Breast epithelium (tissue), 4 donors: ENCODE measurements around the gene ZNF20. TPM values are rescaled to one million over a fixed set of nuclear protein-coding genes. Genes with fewer than 3 reads are reported as not detected.
A peak's percentile ranks its signal among the peaks of the same experiment; 100 is the strongest.

ENCODE experiments used
- DNase-seq, 2 donors: peaks; one replicate each; pipeline ENCODE4 v3.0.0-alpha.2; 2019; ENCODE audit warnings: low spot score in 2 of 2
- H3K27ac ChIP-seq, 2 donors: fragments of 200-600 bp; sonication (generic) in 1 of 2; one replicate each; pipeline ENCODE4 v1.5.1; 2016 to 2019; ENCODE audit warnings: mild to moderate bottlenecking in 1 of 2
- H3K27me3 ChIP-seq, 2 donors: fragments of 200-600 bp; sonication (generic) in 1 of 2; one replicate each; pipeline versions ENCODE4 v1.5.1 to v1.6.0; 2017 to 2019; ENCODE audit warnings: control low read depth in 1 of 2, mild to moderate bottlenecking in 1 of 2
- H3K36me3 ChIP-seq: fragments of 200-600 bp; one replicate; pipeline ENCODE4 v1.5.1; 2019
- H3K4me1 ChIP-seq, 2 donors: fragments of 200-600 bp; sonication (generic); one replicate each; pipeline ENCODE4 v1.5.1; 2016 to 2019; ENCODE audit warnings: control low read depth in 1 of 2
- H3K4me3 ChIP-seq, 3 donors: fragments of 200-600 bp; sonication (generic); 1 replicate in 2 of 3; 2 replicates in 1 of 3; pipeline ENCODE4 v1.5.1; 2016 to 2019; ENCODE audit warnings: mild to moderate bottlenecking in 3 of 3, moderate library complexity in 2 of 3
- H3K9me3 ChIP-seq, 2 donors: fragments of 200-600 bp; sonication (generic) in 1 of 2; one replicate each; pipeline ENCODE4 v1.5.1; 2016 to 2019; ENCODE audit warnings: control low read depth in 1 of 2
- CTCF ChIP-seq, 3 donors: fragments of 450-650 bp; IDR thresholded peaks; one replicate each; pipeline ENCODE4 v1.5.1; 2016 to 2017; ENCODE audit warnings: antibody characterized with exemption in 3 of 3, mild to moderate bottlenecking in 3 of 3, moderate library complexity in 3 of 3
- POLR2A ChIP-seq: fragments of 450-650 bp; IDR thresholded peaks from one replicate; pipeline ENCODE4 v1.6.1; 2016; ENCODE audit warnings: antibody characterized with exemption, mild to moderate bottlenecking, moderate library complexity
- POLR2AphosphoS5 ChIP-seq, 3 donors: sonication (generic); formaldehyde crosslinking; IDR thresholded peaks; one replicate each; pipeline ENCODE4 v1.6.1; 2017; ENCODE audit warnings: antibody characterized with exemption in 3 of 3
- intact Hi-C: fragments of 100-400 bp; cut with DNase I; formaldehyde crosslinking; loops from one replicate; pipeline ENCODE4 v1.15.1; 2023; ENCODE audit warnings: low total_unique reads
- total RNA-seq, 3 donors: library from RNA; depleted of rRNA; stranded (reverse); fragments of >200 nt; gene quantifications; one replicate each; pipeline ENCODE4 v1.1.0, GENCODE V29; 2016

ZNF20 gene
- total RNA-seq, 3 donors from 2014 or later = 1.4 to 8.2 (median 4.6) TPM

- intact Hi-C loops = no loop called here
- Histone ChIP-seq H3K27me3 (no peaks in the 10 kb centered on the region), H3K27ac (no peak overlapping the region), H3K4me3 (no peak overlapping the region), H3K36me3 (no peaks in the 10 kb centered on the region), H3K4me1 (no peaks in the 10 kb centered on the region), H3K9me3 (peaks cover 5 to 6% of the 10 kb centered on the region in 2 donors)
- DNase-seq = no peak
- TF ChIP-seq CTCF (IDR thresholded peaks at IDR 0.05) = no peak
- TF ChIP-seq POLR2A = no peak
- TF ChIP-seq POLR2AphosphoS5 (IDR thresholded peaks at IDR 0.05) = no peak
Observed at GRCh38 chr19:12095111-12095790, 44.9 kb downstream of the ZNF20 start.

- H3K27ac ChIP-seq = no peak overlapping the region
- TF ChIP-seq CTCF (IDR thresholded peaks at IDR 0.05) (no peak), POLR2A (no peak), POLR2AphosphoS5 (IDR thresholded peaks at IDR 0.05) (no peak)
- intact Hi-C loops = no loop called here
- no peak overlapping the region for H3K4me3 ChIP-seq
- no peak for DNase-seq
- no peaks in the 10 kb centered on the region for H3K36me3 ChIP-seq
- no peaks in the 10 kb centered on the region for H3K4me1 ChIP-seq
- H3K9me3 ChIP-seq = peaks cover 5 to 6% of the 10 kb centered on the region in 2 donors
- H3K27me3 ChIP-seq = no peaks in the 10 kb centered on the region
Observed at GRCh38 chr19:12093777-12094176, 46.4 kb downstream of the ZNF20 start.

GRCh38 chr19:12092956-12093355 lies 47.2 kb downstream of the ZNF20 start:
- Histone ChIP-seq H3K27ac (no peak overlapping the region), H3K4me1 (no peaks in the 10 kb centered on the region), H3K9me3 (peaks cover 0 to 6% of the 10 kb centered on the region in 2 donors), H3K36me3 (no peaks in the 10 kb centered on the region), H3K27me3 (no peaks in the 10 kb centered on the region), H3K4me3 (peak overlapping the region; percentile 48 to 72 (median 67))
- no peak for TF ChIP-seq POLR2AphosphoS5 (IDR thresholded peaks at IDR 0.05)
- no peak for TF ChIP-seq CTCF (IDR thresholded peaks at IDR 0.05)
- TF ChIP-seq POLR2A = no peak
- DNase-seq = no peak
- intact Hi-C loops = no loop called here

GRCh38 chr19:12092065-12092867 lies 47.9 kb downstream of the ZNF20 start:
- Histone ChIP-seq H3K4me3 (peak overlapping the region; percentile 48 to 72 (median 67)), H3K27ac (peak overlapping the region; percentile 69 to 76), H3K27me3 (no peaks in the 10 kb centered on the region), H3K4me1 (no peaks in the 10 kb centered on the region), H3K36me3 (no peaks in the 10 kb centered on the region), H3K9me3 (peaks cover 0 to 6% of the 10 kb centered on the region in 2 donors)
- peak; percentile 54 to 89 for DNase-seq
- no peak for TF ChIP-seq CTCF (IDR thresholded peaks at IDR 0.05)
- peak in 1 of 3 donors; percentile 29 for TF ChIP-seq POLR2AphosphoS5 (IDR thresholded peaks at IDR 0.05)
- intact Hi-C loops = no loop called here

- DNase-seq = peak in 1 of 2 donors; percentile 22
- no peaks in the 10 kb centered on the region for H3K4me1 ChIP-seq
- TF ChIP-seq POLR2A = no peak
- peak in 2 of 3 donors; percentile 30 to 40 for TF ChIP-seq CTCF (IDR thresholded peaks at IDR 0.05)
- intact Hi-C loops = no loop called here
- peaks cover 0 to 6% of the 10 kb centered on the region in 2 donors for H3K9me3 ChIP-seq
- H3K27me3 ChIP-seq = no peaks in the 10 kb centered on the region
- H3K4me3 ChIP-seq = no peak overlapping the region
- no peaks in the 10 kb centered on the region for H3K36me3 ChIP-seq
- H3K27ac ChIP-seq = no peak overlapping the region
Observed at GRCh38 chr19:12090807-12091206, 49.3 kb downstream of the ZNF20 start.
